GM21515 (cell line): Measurements from ENCODE around the gene VMP1.
"Not testable (repeated sequence)": the region's sequence is repeated elsewhere in the genome, so short reads cannot be mapped to it uniquely, and the experiment has no call there.

Experiments
- ATAC-seq: cut with Tn5 transposase; IDR thresholded peaks from one replicate; pipeline ENCODE4 v1.9.1; 2021; ENCODE audit not compliant: unreplicated experiment

The VMP1 gene

GRCh38 chr17:59856859-59857794, 149.7 kb downstream of the VMP1 start:
- no peak for ATAC-seq

DNA sequence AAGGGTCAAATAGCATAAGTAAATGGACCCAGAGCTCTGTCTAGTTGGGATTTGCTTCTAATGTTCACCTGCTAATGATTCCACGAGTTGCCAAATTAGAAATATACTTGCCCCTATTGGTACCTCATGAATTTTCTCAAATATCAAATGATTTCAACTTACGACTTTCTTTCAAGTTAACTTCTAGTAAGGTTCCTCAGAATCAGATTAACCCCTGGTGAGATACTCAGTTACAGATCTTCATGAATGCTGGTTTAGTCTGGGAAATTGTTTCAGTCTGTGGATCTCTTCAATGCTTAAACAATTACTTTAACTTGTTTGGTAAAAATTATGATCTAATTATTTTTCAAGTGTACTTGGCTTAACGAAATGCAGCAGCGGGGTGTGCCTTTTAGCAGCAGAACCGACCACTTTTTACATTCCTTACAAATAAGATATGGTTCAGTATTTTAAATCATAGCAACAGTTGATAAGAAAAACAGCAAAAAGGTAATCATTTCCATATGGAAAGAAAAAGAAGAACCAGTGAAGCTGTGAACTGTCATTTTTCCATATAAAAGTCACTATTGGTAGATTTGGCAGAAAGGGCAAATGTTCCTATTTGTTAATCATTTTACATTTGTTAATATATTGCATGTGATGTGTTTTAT, 150.8 kb downstream of the VMP1 start:
- ATAC-seq: no peak

DNA sequence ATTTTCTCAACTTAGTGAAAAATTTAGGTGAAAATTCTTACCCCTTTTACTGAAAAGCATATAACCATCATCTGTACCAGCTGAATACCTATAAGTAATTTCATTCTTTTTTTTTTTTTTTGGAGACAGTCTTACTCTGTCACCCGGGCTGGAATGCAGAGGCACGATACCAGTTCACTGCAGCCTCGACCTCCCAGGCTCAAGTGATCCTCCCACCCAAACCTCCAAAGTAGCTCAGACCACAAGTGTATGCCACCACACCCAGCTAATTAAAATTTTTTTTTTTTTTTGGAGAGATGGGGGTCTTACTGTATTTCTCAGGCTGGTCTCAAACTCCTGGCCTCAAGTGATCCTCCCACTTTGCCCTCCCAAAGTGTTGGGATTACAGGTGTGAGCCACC, 151.5 kb downstream of the VMP1 start:
- ATAC-seq: no peak

GRCh38 chr17:59859444-59860025, 152.1 kb downstream of the VMP1 start:
- ATAC-seq: no peak

DNA sequence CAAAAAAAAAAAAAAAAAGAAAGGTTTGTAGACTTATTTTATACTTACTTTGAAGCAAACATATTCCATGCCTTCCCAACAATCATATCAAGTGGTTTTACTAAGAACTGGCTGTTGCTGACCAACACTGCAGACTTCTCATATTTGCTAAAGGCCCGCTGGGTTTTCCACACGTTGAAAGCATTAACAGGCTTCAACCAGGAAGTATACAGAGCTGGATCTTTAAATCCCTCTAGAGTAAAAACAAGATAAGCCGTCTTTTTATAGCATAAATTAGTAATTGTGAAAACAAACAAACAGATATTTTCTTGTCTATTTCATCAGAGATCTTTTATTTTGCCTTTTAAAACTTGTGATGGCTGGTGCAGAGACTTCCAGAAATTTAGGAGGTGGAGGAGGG, 156.2 kb downstream of the VMP1 start:
- no peak for ATAC-seq

GRCh38 chr17:59869941-59870218, 162.4 kb downstream of the VMP1 start:
- no peak for ATAC-seq

DNA sequence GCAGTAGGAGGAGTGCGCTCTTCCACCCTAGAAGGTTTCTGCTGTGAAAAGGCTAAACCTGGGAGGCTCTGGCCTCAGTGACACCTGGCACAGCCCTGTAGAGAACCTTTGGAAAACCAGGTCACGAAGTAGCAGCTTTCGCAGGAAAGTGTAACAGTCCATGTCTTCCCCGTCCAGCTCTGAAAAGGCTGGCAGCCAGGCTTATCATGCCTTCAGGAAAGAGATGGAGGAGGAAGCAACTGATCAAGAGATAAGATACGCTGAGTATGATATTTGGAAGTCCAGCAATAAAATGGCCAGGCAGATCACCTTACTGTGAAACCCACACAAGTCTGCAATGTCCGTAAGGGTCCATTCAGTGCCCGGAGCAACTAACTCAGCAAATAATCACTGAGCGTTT, 163.0 kb downstream of the VMP1 start:
- no peak for ATAC-seq

DNA sequence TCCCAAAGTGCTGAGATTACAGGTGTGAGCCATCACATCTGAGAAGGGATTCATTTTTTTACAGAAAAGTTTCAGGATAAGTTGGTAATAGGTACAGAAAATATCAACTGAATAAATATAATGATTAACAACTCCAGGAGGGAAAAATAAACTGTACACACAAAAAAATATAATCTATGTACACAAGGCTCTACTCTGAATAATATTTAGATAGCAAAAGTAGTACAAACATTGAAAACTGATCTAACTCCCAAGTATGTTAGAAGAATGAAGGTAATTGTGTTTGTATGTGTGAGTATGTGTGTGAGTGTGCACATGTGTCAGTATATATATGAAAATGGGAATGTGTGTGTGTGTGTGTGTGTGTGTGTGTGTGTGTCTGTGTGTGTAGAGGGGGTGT, 164.9 kb downstream of the VMP1 start:
- ATAC-seq: no peak

GRCh38 chr17:59873414-59873813, 166.0 kb downstream of the VMP1 start:
- not testable (repeated sequence) for ATAC-seq

- ATAC-seq: no peak
These were observed 166.9 kb downstream of the VMP1 start for GRCh38 chr17:59874376-59874775.

DNA sequence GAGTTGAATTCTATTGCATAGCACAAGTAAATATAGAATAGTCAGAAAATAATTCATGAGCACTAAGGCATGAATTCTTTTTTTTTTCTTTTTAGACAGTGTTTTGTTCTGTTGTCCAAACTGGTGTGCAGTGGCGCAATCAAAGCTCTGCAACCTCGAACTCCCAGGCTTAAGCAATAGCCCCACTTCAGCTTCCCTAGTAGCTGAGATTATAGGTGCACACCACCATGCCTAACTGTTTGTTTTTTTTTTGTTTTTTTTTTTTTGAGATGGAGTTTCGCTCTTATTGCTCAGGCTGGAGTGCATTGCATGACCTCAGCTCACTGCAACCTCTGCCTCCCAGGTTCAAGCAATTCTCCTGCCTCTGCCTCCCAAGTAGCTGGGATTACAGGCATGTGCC, 168.7 kb downstream of the VMP1 start:
- ATAC-seq: no peak

DNA sequence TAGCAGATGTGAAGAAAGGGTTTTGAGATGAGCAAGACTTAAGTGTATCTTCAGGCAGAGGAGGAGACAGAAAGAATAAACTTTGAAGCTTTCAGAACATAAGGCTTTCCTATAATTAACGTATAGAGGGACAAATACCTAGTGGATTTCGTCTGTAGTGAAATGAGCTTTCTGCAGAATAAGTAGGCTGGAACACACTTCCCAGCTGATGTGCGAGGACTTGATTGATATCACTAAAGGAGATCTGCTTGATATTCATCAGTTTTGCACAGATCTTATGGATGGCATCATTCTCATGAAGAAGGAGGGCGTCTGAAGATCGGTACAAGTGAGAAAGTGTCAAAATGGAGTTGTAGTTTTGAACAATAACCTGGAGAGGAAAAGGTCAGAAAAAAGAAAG, 170.5 kb downstream of the VMP1 start:
- ATAC-seq: no peak

- ATAC-seq: no peak
These were observed 171.2 kb downstream of the VMP1 start for GRCh38 chr17:59878624-59879023.

DNA sequence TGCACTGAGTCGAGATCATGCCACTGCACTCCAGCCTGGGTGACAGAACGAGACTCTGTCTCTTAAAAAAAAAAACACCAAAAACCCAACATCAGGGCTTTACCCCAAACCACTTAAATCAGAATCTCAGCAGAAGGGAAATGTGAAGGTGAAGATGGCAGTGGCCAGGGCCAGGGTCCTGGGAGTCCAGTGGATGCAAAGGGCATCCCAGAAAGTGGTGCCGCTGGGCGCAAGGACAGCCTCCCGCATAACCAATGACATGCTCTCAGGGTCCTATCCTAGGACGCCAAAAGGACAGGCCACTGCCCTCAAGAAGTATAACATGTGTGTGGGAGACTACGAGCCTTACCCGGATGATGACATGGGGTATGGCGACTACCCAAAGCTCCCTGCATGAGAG, 177.4 kb downstream of the VMP1 start:
- ATAC-seq: no peak

- ATAC-seq: no peak
These were observed 180.8 kb downstream of the VMP1 start for GRCh38 chr17:59888145-59888750.

DNA sequence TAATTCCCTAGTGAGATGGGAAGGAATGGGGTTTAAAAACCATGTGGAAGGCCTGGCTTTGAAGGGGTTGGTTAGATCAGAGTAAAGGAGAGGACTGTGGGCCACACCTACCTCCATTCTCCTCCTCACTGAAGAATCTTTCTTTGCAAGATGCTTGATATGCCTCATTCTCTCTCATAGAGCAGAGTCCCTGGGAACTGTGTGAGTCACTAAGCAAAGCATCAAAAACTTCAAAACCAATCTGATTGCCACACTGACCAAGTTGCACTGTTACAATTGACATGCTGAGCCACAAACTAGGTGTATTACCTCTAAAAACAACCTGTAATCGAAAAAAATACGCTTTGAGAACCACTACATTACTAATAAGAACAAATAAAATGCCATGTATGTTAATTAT, 183.3 kb downstream of the VMP1 start:
- no peak for ATAC-seq
